Measurements from ENCODE around the gene DOCK3. TPM values are rescaled to one million over a fixed set of nuclear protein-coding genes. Genes with fewer than 3 reads are reported as not detected.

Gene DOCK3
- total RNA-seq, 2 experiments from 2014 or later = 0.93 to 1.1 TPM

DNA sequence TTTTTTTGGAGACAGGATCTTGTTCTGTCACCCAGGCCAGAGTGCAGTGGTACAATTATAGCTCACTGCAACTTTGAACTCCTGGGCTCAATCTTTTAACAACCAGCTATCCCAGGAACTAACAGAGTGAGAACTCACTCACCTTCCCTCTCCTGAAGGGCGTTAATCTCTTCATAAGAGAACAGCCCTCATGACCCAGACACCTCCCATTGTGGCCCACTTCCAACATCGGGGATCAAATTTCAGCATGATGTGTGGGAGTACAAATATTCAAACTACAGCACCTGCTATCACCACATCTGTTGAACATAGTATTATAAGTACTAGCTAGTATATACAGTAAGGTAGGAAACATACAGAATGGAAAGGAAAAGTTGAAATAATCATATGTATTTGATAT lies 132.5 kb downstream of the DOCK3 start:
- H3K36me3 Mint-ChIP-seq (ENCODE audit: low read depth) = no peaks in the 10 kb centered on the region
- H3K27ac Mint-ChIP-seq = no peak overlapping the region
- TF ChIP-seq, protein P1, sequence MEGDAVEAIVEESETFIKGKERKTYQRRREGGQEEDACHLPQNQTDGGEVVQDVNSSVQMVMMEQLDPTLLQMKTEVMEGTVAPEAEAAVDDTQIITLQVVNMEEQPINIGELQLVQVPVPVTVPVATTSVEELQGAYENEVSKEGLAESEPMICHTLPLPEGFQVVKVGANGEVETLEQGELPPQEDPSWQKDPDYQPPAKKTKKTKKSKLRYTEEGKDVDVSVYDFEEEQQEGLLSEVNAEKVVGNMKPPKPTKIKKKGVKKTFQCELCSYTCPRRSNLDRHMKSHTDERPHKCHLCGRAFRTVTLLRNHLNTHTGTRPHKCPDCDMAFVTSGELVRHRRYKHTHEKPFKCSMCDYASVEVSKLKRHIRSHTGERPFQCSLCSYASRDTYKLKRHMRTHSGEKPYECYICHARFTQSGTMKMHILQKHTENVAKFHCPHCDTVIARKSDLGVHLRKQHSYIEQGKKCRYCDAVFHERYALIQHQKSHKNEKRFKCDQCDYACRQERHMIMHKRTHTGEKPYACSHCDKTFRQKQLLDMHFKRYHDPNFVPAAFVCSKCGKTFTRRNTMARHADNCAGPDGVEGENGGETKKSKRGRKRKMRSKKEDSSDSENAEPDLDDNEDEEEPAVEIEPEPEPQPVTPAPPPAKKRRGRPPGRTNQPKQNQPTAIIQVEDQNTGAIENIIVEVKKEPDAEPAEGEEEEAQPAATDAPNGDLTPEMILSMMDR (IDR thresholded peaks at IDR 0.05) = no peak
- intact Hi-C loops (cut with DNase I, micrococcal nuclease) = no loop called here
- H3K4me1 Mint-ChIP-seq (ENCODE audit: low read depth) = no peaks in the 10 kb centered on the region
- no peak overlapping the region for H3K27ac ChIP-seq (ENCODE audit: low read depth in 1 of 2, low read length in 2 of 2)
- peaks cover 5 to 27% of the 10 kb centered on the region in 2 experiments for H3K9me3 ChIP-seq (ENCODE audit: control insufficient read depth in 1 of 2, insufficient read depth in 1 of 2, low read length in 2 of 2)
- peaks cover 4% of the 10 kb centered on the region for H3K9me3 Mint-ChIP-seq
- H3K27me3 Mint-ChIP-seq = peaks cover 6% of the 10 kb centered on the region
- no peaks in the 10 kb centered on the region for H3K27me3 ChIP-seq (ENCODE audit: control insufficient read depth in 1 of 2, insufficient read depth in 2 of 2, low read length in 2 of 2)
- no peak overlapping the region for H3K4me3 Mint-ChIP-seq
- no peaks in the 10 kb centered on the region for H3K36me3 ChIP-seq (ENCODE audit: insufficient read depth, low read length)
- H3K4me1 ChIP-seq (ENCODE audit: insufficient read depth, low read length) = no peaks in the 10 kb centered on the region
- DNase-seq = no peak
- no peak for ATAC-seq (ENCODE audit: poor library complexity)
- CTCF ChIA-PET = no interaction called here
- H3K4me3 ChIP-seq (ENCODE audit: low read length) = no peak overlapping the region
- POLR2A ChIA-PET = no interaction called here

- Histone ChIP-seq H3K27me3 (ENCODE audit: control insufficient read depth in 1 of 2, insufficient read depth in 2 of 2, low read length in 2 of 2) (no peaks in the 10 kb centered on the region), H3K4me3 (ENCODE audit: low read length) (no peak overlapping the region), H3K36me3 (ENCODE audit: insufficient read depth, low read length) (no peaks in the 10 kb centered on the region), H3K27ac (ENCODE audit: low read depth in 1 of 2, low read length in 2 of 2) (no peak overlapping the region), H3K4me1 (ENCODE audit: insufficient read depth, low read length) (no peaks in the 10 kb centered on the region), H3K9me3 (ENCODE audit: control insufficient read depth in 1 of 2, insufficient read depth in 1 of 2, low read length in 2 of 2) (no peaks in the 10 kb centered on the region)
- Mint-ChIP-seq H3K27ac (no peak overlapping the region), H3K9me3 (no peaks in the 10 kb centered on the region), H3K36me3 (ENCODE audit: low read depth) (no peaks in the 10 kb centered on the region), H3K27me3 (peaks cover 6% of the 10 kb centered on the region), H3K4me1 (ENCODE audit: low read depth) (no peaks in the 10 kb centered on the region), H3K4me3 (no peak overlapping the region)
- intact Hi-C loops (cut with DNase I, micrococcal nuclease) = no loop called here
- ChIA-PET CTCF (no interaction called here), POLR2A (no interaction called here)
- DNase-seq = no peak
- no peak for ATAC-seq (ENCODE audit: poor library complexity)
- TF ChIP-seq, protein P1 (IDR thresholded peaks at IDR 0.05) = no peak
These were observed 137.2 kb downstream of the DOCK3 start for GRCh38 chr3:50811893-50812292.

- Mint-ChIP-seq H3K36me3 (ENCODE audit: low read depth) (no peaks in the 10 kb centered on the region), H3K27me3 (no peaks in the 10 kb centered on the region), H3K4me3 (no peak overlapping the region), H3K9me3 (no peaks in the 10 kb centered on the region), H3K4me1 (ENCODE audit: low read depth) (no peaks in the 10 kb centered on the region), H3K27ac (no peak overlapping the region)
- H3K36me3 ChIP-seq (ENCODE audit: insufficient read depth, low read length) = no peaks in the 10 kb centered on the region
- H3K4me1 ChIP-seq (ENCODE audit: insufficient read depth, low read length) = no peaks in the 10 kb centered on the region
- H3K27ac ChIP-seq (ENCODE audit: low read depth in 1 of 2, low read length in 2 of 2) = no peak overlapping the region
- ATAC-seq (ENCODE audit: poor library complexity) (no peak), DNase-seq (no peak)
- H3K27me3 ChIP-seq (ENCODE audit: control insufficient read depth in 1 of 2, insufficient read depth in 2 of 2, low read length in 2 of 2) = no peaks in the 10 kb centered on the region
- CTCF ChIA-PET = no interaction called here
- POLR2A ChIA-PET = no interaction called here
- TF ChIP-seq, protein P1 (IDR thresholded peaks at IDR 0.05) = no peak
- no peak overlapping the region for H3K4me3 ChIP-seq (ENCODE audit: low read length)
- H3K9me3 ChIP-seq (ENCODE audit: control insufficient read depth in 1 of 2, insufficient read depth in 1 of 2, low read length in 2 of 2) = no peaks in the 10 kb centered on the region
- intact Hi-C loops (cut with DNase I, micrococcal nuclease) = no loop called here
These were observed 141.1 kb downstream of the DOCK3 start for GRCh38 chr3:50815844-50816243.
